Measurements from ENCODE around the gene RHBDF1. TPM values are rescaled to one million over a fixed set of nuclear protein-coding genes. Genes with fewer than 3 reads are reported as not detected.

The RHBDF1 gene
- total RNA-seq, 1 donor: 66.8 TPM

GRCh38 chr16:74051-74746, 1.8 kb upstream of the RHBDF1 start:
- TF ChIP-seq CTCF (IDR thresholded peaks at IDR 0.05; ENCODE audit: insufficient read depth, low read length): no peak

GRCh38 chr16:71540-72401, 660 bp downstream of the RHBDF1 start:
- H3K4me3 ChIP-seq (ENCODE audit: low read depth, low read length): peak overlapping the region; percentile 68
- peak; percentile 15 for TF ChIP-seq CTCF (IDR thresholded peaks at IDR 0.05; ENCODE audit: insufficient read depth, low read length)
- DNase-seq (ENCODE audit: low read depth): peak; percentile 68

More at GRCh38 chr16:74051-74746, 1.8 kb upstream of the RHBDF1 start:
- DNase-seq (ENCODE audit: low read depth): no peak
- H3K4me3 ChIP-seq (ENCODE audit: low read depth, low read length): no peak overlapping the region

DNA sequence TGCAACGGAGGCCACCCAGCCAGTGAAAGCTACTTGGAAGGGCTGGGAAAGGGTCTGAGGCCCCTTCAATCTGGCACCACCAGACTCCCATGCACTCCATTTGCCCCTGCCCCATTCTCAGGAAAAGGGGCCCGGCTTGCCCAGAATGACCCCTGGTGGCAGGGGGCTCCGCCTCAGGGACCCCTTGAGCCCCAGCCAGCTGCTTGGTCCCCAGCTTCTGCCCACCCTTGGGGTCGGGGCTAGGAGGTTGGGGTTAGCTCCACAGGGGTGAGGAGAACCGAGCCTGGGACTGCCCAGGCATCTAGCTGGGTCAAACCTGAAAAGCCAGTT, 1.3 kb downstream of the RHBDF1 start:
- no peak for TF ChIP-seq CTCF (IDR thresholded peaks at IDR 0.05; ENCODE audit: insufficient read depth, low read length)
- DNase-seq (ENCODE audit: low read depth): no peak
- peak overlapping the region; percentile 68 for H3K4me3 ChIP-seq (ENCODE audit: low read depth, low read length)

GRCh38 chr16:69181-69580, 3.2 kb downstream of the RHBDF1 start:
- DNase-seq (ENCODE audit: low read depth): no peak
- no peak overlapping the region for H3K4me3 ChIP-seq (ENCODE audit: low read depth, low read length)
- TF ChIP-seq CTCF (IDR thresholded peaks at IDR 0.05; ENCODE audit: insufficient read depth, low read length): no peak

GRCh38 chr16:67884-68789, 4.3 kb downstream of the RHBDF1 start:
- no peak overlapping the region for H3K4me3 ChIP-seq (ENCODE audit: low read depth, low read length)
- DNase-seq (ENCODE audit: low read depth): peak; percentile 27
- no peak for TF ChIP-seq CTCF (IDR thresholded peaks at IDR 0.05; ENCODE audit: insufficient read depth, low read length)

DNA sequence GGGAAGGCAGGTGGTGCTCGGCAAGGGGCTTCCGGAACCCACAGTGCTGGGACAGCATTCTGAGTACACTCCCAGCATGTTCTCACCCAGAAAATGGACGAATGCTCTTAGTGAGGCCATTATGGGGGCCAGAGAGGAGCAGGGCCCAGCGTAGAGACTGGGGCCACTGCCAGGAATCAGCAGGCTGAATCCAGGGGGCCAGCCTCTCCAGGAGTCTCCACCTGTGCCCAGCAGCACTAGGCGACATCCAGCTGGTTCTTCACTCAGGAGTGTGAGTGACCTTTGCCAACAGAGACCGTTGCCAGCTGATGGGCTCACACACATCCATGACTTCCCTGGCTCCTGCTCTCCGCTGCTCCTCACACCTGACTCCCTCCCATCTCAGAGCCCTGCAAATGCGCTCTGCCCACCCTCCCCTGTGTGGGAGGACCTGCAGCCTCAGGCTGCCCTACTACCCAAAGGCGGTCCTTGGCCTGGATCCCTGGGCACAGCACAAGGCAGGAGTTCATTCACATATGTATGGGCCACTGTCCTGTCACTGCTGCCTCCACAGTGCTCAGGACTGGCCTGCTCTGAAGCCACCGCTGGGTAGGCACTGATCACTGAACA, 5.1 kb downstream of the RHBDF1 start:
- TF ChIP-seq CTCF (IDR thresholded peaks at IDR 0.05; ENCODE audit: insufficient read depth, low read length): no peak
- no peak overlapping the region for H3K4me3 ChIP-seq (ENCODE audit: low read depth, low read length)
- DNase-seq (ENCODE audit: low read depth): no peak

All from fibroblast of the aortic adventitia (primary cell).